WTC11 (cell line): ENCODE measurements around the gene PSORS1C1. TPM values are rescaled to one million over a fixed set of nuclear protein-coding genes. Genes with fewer than 3 reads are reported as not detected.
A peak's percentile ranks its signal among the peaks of the same experiment; 100 is the strongest.

Experiments used
- ATAC-seq: fragments of 200-7000 bp; cut with Tn5 transposase; 2 replicates; pipeline ENCODE4 v1.10.0; 2021; ENCODE audit warnings: mild to moderate bottlenecking, moderate library complexity
- CTCF ChIA-PET: fragments of 300-600 bp; sonication (Branson Sonifier 250); formaldehyde crosslinking; loops from one replicate; lab custom pipeline; 2021; ENCODE audit warnings: antibody characterized with exemption; lab: Charles Lee
- POLR2A ChIA-PET: fragments of 350-600 bp; sonication (Branson Sonifier 250); formaldehyde crosslinking; loops from one replicate; lab custom pipeline; 2021; ENCODE audit warnings: antibody characterized with exemption; lab: Charles Lee
- DNase-seq: peaks from one replicate; pipeline ENCODE4 v3.0.0; 2021; ENCODE audit warnings: low spot score
- H3K27ac Mint-ChIP-seq: 2 replicates; pipeline ENCODE4 v1.8.0; 2021; ENCODE audit warnings: mixed read lengths
- H3K27me3 Mint-ChIP-seq: 2 replicates; pipeline ENCODE4 v1.8.0; 2021; ENCODE audit warnings: low read depth, mild to moderate bottlenecking, moderate library complexity, mixed read lengths
- H3K36me3 Mint-ChIP-seq: 2 replicates; pipeline ENCODE4 v1.8.0; 2021; ENCODE audit warnings: mixed read lengths
- H3K4me1 Mint-ChIP-seq: 2 replicates; pipeline ENCODE4 v1.8.0; 2022; ENCODE audit warnings: mixed read lengths
- H3K4me3 Mint-ChIP-seq: 2 replicates; pipeline ENCODE4 v1.8.0; 2021; ENCODE audit warnings: mild to moderate bottlenecking, moderate library complexity, mixed read lengths
- H3K9me3 Mint-ChIP-seq: 2 replicates; pipeline ENCODE4 v1.8.0; 2021; ENCODE audit warnings: mixed read lengths
- CREB1 ChIP-seq: sonication (generic); formaldehyde crosslinking; IDR thresholded peaks from 2 replicates; pipeline ENCODE4 v1.8.0; 2023; ENCODE audit warnings: mild to moderate bottlenecking, missing genetic modification reagents
- ETV6 ChIP-seq: sonication (generic); formaldehyde crosslinking; IDR thresholded peaks from 2 replicates; pipeline ENCODE4 v1.8.1; 2022; ENCODE audit warnings: mild to moderate bottlenecking, missing genetic modification reagents
- FOXK1 ChIP-seq: sonication (generic); formaldehyde crosslinking; IDR thresholded peaks from 2 replicates; pipeline ENCODE4 v1.8.0; 2022; ENCODE audit warnings: mild to moderate bottlenecking, moderate library complexity, missing genetic modification reagents
- FOXP1 ChIP-seq: sonication (generic); formaldehyde crosslinking; IDR thresholded peaks from 2 replicates; pipeline ENCODE4 v1.8.0; 2022; ENCODE audit warnings: missing genetic modification reagents, mild to moderate bottlenecking, moderate library complexity, borderline replicate concordance
- NFATC4 ChIP-seq: fragments of 250-450 bp; sonication (Bioruptor Pico); IDR thresholded peaks from 2 replicates; pipeline ENCODE4 v1.9.0; 2021; ENCODE audit warnings: mild to moderate bottlenecking
- SP1 ChIP-seq: sonication (generic); formaldehyde crosslinking; conservative IDR thresholded peaks from 2 replicates; pipeline ENCODE4 v1.8.1; 2022; ENCODE audit warnings: missing genetic modification reagents
- ZNF396 ChIP-seq: fragments of 250-450 bp; sonication (Bioruptor Pico); IDR thresholded peaks from 2 replicates; pipeline ENCODE4 v1.8.0; 2021; ENCODE audit warnings: mild to moderate bottlenecking, moderate library complexity, borderline replicate concordance
- ZNF671 ChIP-seq: fragments of 250-450 bp; sonication (Bioruptor Pico); IDR thresholded peaks from 2 replicates; pipeline ENCODE4 v1.8.0; 2021; ENCODE audit warnings: mild to moderate bottlenecking
- total RNA-seq: library from RNA; stranded (reverse); gene quantifications from 3 replicates; pipeline ENCODE4 v1.2.3, GENCODE V29; 2021
- TF ChIP-seq, protein P1 (sequence below): sonication (generic); formaldehyde crosslinking; IDR thresholded peaks from 2 replicates; pipeline ENCODE4 v1.8.0; 2022; ENCODE audit warnings: mild to moderate bottlenecking, missing genetic modification reagents
- TF ChIP-seq, protein P2 (sequence below): fragments of 250-450 bp; sonication (Bioruptor Pico); conservative IDR thresholded peaks from 2 replicates; pipeline ENCODE4 v1.9.0; 2021; ENCODE audit warnings: mild to moderate bottlenecking
- TF ChIP-seq, protein P3 (sequence below): sonication (generic); formaldehyde crosslinking; IDR thresholded peaks from 2 replicates; pipeline ENCODE4 v1.8.0; 2023; ENCODE audit warnings: mild to moderate bottlenecking, missing genetic modification reagents
- TF ChIP-seq, protein P4 (sequence below): fragments of 250-450 bp; sonication (Bioruptor Pico); IDR thresholded peaks from 2 replicates; pipeline ENCODE4 v1.8.0; 2021; ENCODE audit warnings: mild to moderate bottlenecking
- TF ChIP-seq, protein P5 (sequence below): sonication (generic); formaldehyde crosslinking; IDR thresholded peaks from 2 replicates; pipeline ENCODE4 v1.8.0; 2023; ENCODE audit warnings: missing genetic modification reagents
- TF ChIP-seq, protein P6 (sequence below): fragments of 250-450 bp; sonication (Bioruptor Pico); IDR thresholded peaks from 2 replicates; pipeline ENCODE4 v1.9.0; 2021; ENCODE audit warnings: mild to moderate bottlenecking

Gene PSORS1C1
- total RNA-seq, 1 experiment from 2014 or later = 0.66 TPM

DNA sequence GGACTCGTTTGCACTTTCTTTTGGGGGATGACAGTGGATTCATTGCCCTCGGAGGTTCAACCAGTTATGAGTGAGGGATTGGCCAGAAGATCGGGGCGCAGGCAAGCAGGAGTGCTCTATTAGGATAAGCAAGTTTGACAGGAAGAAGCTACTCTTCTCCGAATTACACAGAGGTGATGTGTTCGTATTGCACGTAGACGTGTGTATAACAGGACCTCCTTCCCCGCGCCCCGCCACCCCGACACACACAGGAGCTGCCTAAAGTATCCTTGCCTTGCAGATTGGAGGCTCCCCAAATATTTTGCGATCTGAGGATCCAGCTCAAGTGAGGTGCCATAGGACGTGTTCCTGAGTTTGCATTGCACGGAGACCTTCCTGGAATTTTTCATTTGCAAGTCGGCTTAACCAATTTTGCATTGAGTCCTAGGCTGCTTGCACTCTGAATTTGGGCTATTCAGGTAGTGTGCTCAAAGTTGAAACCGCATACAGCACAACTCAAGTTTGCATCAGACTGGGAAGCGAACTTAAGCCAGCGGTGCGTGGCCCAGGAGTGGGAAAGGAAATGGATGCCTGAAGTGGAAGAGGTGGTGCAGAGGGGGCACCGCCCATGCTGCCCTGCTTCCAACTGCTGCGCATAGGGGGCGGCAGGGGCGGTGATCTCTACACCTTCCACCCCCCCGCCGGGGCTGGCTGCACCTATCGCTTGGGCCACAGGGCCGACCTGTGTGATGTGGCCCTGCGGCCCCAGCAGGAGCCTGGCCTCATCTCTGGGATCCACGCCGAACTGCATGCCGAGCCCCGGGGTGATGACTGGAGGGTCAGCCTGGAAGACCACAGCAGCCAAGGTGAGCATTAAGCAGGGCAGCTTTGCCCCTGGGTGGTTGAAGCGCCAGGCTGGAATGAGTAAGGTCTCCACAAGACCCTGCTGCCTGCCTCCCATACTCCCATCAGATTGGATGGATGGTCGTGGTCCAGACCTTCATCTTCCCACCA lies 44.6 kb downstream of the PSORS1C1 start:
- Mint-ChIP-seq H3K27ac (peak overlapping the region; percentile 93; the same call in 1 of the 2 replicates), H3K36me3 (peaks cover 44% of the 10 kb centered on the region), H3K4me1 (peaks cover 42% of the 10 kb centered on the region), H3K27me3 (no peaks in the 10 kb centered on the region), H3K9me3 (no peaks in the 10 kb centered on the region), H3K4me3 (peak overlapping the region; percentile 96)
- POLR2A ChIA-PET = interaction anchor here (0.7 to 3.6 kb wide), 6 partner anchors 11 to 254 kb away, joined by 3 to 44 read pairs (median 5); partner anchors contain the start of gene POU5F1
- CTCF ChIA-PET = interaction anchor here (0.5 to 2.8 kb wide), 26 partner anchors 9 to 283 kb away, joined by 3 to 19 read pairs (median 5); no protein-coding TSS in a partner anchor
- DNase-seq (peak; percentile 70), ATAC-seq (peak; percentile 26)
- peak; percentile 63 for TF ChIP-seq ZNF671 (CRISPR knock-in tag)
- TF ChIP-seq, protein P1, sequence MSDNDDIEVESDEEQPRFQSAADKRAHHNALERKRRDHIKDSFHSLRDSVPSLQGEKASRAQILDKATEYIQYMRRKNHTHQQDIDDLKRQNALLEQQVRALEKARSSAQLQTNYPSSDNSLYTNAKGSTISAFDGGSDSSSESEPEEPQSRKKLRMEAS (CRISPR knock-in tag) = peak; percentile 35; the same call in 1 of the 2 replicates
- no peak for TF ChIP-seq SP1
- TF ChIP-seq CREB1 = 0 out of 2 replicates have a peak, but pooled peaks have one; percentile 20
- TF ChIP-seq, protein P2, sequence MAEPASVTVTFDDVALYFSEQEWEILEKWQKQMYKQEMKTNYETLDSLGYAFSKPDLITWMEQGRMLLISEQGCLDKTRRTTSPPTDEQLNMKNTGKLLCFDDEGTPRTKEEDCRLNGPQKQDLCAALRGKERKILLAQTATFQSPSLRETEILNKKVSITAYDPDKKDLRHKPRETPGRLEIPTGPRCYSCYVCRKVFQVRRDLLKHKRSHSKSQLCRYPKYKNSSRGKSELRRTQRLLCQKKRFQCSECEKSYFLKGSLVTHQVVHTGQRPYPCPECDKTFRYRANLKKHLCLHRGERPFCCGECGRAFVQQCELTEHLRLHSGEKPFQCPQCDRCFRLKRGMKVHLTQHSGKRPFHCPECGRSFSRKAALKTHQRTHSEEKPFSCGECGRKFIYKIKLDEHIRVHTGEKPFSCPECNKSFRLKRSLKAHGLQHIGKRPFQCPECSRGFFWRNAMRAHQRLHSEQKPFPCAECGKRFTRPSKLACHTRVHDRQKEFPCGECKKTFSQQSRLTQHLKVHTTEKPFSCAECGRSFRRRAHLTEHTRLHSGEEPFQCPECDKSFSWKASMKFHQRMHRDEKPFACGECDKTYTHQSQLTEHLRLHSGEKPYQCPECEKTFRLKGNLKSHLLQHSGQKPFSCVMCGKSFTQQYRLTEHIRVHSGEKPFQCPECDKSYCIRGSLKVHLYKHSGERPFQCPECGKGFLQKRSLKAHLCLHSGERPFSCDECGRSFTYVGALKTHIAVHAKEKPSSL (CRISPR knock-in tag) = peak; percentile 77
- TF ChIP-seq, protein P3, sequence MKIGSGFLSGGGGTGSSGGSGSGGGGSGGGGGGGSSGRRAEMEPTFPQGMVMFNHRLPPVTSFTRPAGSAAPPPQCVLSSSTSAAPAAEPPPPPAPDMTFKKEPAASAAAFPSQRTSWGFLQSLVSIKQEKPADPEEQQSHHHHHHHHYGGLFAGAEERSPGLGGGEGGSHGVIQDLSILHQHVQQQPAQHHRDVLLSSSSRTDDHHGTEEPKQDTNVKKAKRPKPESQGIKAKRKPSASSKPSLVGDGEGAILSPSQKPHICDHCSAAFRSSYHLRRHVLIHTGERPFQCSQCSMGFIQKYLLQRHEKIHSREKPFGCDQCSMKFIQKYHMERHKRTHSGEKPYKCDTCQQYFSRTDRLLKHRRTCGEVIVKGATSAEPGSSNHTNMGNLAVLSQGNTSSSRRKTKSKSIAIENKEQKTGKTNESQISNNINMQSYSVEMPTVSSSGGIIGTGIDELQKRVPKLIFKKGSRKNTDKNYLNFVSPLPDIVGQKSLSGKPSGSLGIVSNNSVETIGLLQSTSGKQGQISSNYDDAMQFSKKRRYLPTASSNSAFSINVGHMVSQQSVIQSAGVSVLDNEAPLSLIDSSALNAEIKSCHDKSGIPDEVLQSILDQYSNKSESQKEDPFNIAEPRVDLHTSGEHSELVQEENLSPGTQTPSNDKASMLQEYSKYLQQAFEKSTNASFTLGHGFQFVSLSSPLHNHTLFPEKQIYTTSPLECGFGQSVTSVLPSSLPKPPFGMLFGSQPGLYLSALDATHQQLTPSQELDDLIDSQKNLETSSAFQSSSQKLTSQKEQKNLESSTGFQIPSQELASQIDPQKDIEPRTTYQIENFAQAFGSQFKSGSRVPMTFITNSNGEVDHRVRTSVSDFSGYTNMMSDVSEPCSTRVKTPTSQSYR (CRISPR knock-in tag) = 0 out of 2 replicates have a peak, but pooled peaks have one; percentile 21
- TF ChIP-seq ZNF396 = no peak
- TF ChIP-seq, protein P4, sequence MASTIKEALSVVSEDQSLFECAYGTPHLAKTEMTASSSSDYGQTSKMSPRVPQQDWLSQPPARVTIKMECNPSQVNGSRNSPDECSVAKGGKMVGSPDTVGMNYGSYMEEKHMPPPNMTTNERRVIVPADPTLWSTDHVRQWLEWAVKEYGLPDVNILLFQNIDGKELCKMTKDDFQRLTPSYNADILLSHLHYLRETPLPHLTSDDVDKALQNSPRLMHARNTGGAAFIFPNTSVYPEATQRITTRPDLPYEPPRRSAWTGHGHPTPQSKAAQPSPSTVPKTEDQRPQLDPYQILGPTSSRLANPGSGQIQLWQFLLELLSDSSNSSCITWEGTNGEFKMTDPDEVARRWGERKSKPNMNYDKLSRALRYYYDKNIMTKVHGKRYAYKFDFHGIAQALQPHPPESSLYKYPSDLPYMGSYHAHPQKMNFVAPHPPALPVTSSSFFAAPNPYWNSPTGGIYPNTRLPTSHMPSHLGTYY (CRISPR knock-in tag) = 0 out of 2 replicates have a peak, but pooled peaks have one; percentile 22
- no peak for TF ChIP-seq FOXK1
- TF ChIP-seq, protein P5, sequence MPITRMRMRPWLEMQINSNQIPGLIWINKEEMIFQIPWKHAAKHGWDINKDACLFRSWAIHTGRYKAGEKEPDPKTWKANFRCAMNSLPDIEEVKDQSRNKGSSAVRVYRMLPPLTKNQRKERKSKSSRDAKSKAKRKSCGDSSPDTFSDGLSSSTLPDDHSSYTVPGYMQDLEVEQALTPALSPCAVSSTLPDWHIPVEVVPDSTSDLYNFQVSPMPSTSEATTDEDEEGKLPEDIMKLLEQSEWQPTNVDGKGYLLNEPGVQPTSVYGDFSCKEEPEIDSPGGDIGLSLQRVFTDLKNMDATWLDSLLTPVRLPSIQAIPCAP (CRISPR knock-in tag) = no peak
- TF ChIP-seq, protein P6, sequence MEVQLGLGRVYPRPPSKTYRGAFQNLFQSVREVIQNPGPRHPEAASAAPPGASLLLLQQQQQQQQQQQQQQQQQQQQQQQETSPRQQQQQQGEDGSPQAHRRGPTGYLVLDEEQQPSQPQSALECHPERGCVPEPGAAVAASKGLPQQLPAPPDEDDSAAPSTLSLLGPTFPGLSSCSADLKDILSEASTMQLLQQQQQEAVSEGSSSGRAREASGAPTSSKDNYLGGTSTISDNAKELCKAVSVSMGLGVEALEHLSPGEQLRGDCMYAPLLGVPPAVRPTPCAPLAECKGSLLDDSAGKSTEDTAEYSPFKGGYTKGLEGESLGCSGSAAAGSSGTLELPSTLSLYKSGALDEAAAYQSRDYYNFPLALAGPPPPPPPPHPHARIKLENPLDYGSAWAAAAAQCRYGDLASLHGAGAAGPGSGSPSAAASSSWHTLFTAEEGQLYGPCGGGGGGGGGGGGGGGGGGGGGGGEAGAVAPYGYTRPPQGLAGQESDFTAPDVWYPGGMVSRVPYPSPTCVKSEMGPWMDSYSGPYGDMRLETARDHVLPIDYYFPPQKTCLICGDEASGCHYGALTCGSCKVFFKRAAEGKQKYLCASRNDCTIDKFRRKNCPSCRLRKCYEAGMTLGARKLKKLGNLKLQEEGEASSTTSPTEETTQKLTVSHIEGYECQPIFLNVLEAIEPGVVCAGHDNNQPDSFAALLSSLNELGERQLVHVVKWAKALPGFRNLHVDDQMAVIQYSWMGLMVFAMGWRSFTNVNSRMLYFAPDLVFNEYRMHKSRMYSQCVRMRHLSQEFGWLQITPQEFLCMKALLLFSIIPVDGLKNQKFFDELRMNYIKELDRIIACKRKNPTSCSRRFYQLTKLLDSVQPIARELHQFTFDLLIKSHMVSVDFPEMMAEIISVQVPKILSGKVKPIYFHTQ (CRISPR knock-in tag) = 0 out of 2 replicates have a peak, but pooled peaks have one; percentile 12
- TF ChIP-seq FOXP1 (CRISPR knock-in tag) = peak; percentile 57; the same call in 1 of the 2 replicates
- peak; percentile 67; the same call in 1 of the 2 replicates for TF ChIP-seq ETV6 (CRISPR knock-in tag)
- TF ChIP-seq NFATC4 (CRISPR knock-in tag) = peak; percentile 68; the same call in 1 of the 2 replicates
